Left lung (tissue), 10 donors: ENCODE measurements around the gene RTN4RL1. TPM values are rescaled to one million over a fixed set of nuclear protein-coding genes. Genes with fewer than 3 reads are reported as not detected.
A peak's percentile ranks its signal among the peaks of the same experiment; 100 is the strongest.
"Not testable (repeated sequence)": the region's sequence is repeated elsewhere in the genome, so short reads cannot be mapped to it uniquely, and the experiment has no call there.

Experiments used
- ATAC-seq: fragments of 200-7000 bp; cut with Tn5 transposase; one replicate; pipeline ENCODE4 v1.9.1; 2020; ENCODE audit warnings: moderate library complexity
- DNase-seq, 4 donors: peaks; one replicate each; pipeline ENCODE4 v3.0.0-alpha.2; 2013 to 2020
- H3K27ac ChIP-seq, 2 donors: fragments of 200-600 bp; sonication (generic) in 1 of 2; one replicate each; pipeline versions ENCODE4 v1.5.0 to v1.8.0; 2020 to 2021
- H3K27me3 ChIP-seq, 2 donors: fragments of 200-600 bp; sonication (generic) in 1 of 2; one replicate each; pipeline versions ENCODE4 v1.5.0 to v1.8.0; 2020 to 2021
- H3K36me3 ChIP-seq, 2 donors: fragments of 200-600 bp; sonication (generic) in 1 of 2; one replicate each; pipeline versions ENCODE4 v1.5.0 to v1.8.0; 2020 to 2021
- H3K4me1 ChIP-seq, 2 donors: fragments of 200-600 bp; one replicate each; pipeline ENCODE4 v1.8.0; 2021
- H3K4me3 ChIP-seq, 2 donors: fragments of 200-600 bp; sonication (generic) in 1 of 2; one replicate each; pipeline versions ENCODE4 v1.5.0 to v1.8.0; 2020 to 2021; ENCODE audit warnings: mild to moderate bottlenecking in 1 of 2
- H3K9me3 ChIP-seq, 2 donors: fragments of 200-600 bp; sonication (generic) in 1 of 2; one replicate each; pipeline versions ENCODE4 v1.5.0 to v1.8.0; 2020 to 2021
- CTCF ChIP-seq, 2 donors: fragments of 200-600 bp; sonication (generic) in 1 of 2; IDR thresholded peaks; one replicate each; pipeline versions ENCODE4 v1.5.0 to v1.8.0; 2021; ENCODE audit warnings: antibody characterized with exemption in 2 of 2
- intact Hi-C, 2 donors: fragments of 100-400 bp; cut with DNase I; formaldehyde crosslinking; loops; one replicate each; pipeline versions ENCODE4 v1.11.2 to v1.14.2; 2022
- microRNA-seq, 2 donors: library from miRNA; unstranded; fragments of <30 nt; microRNA quantifications; one replicate each; pipeline ENCODE4, GENCODE V29; 2019
- polyA plus RNA-seq, 6 donors: library from polyadenylated mRNA; unstranded; fragments of 120-200 nt; gene quantifications; one replicate each; pipeline ENCODE4 v1.2.1, GENCODE V29; 2013; ENCODE audit not compliant: insufficient read length in 6 of 6
- total RNA-seq, 2 donors: library from RNA; stranded (reverse); fragmentation: NEBNext Ultra II Directional; extraction: Animal tissue kit (Norgen Biotek cat#: 25700); gene quantifications; one replicate each; pipeline ENCODE4 v1.2.1, GENCODE V29; 2021
- donor health status: DM: no; HTN: yes; CAD: no.
- donor health status: DM: no; HTN: no; CAD: no.

Gene RTN4RL1
- total and polyA plus RNA-seq, 8 donors = 0.34 to 5.1 (median 0.51) TPM

GRCh38 chr17:1896243-1897104 is 128.7 kb downstream of the RTN4RL1 start:
- intact Hi-C loops = no loop called here
- no peak for TF ChIP-seq CTCF (IDR thresholded peaks at IDR 0.05)
- Histone ChIP-seq H3K4me3 (no peak overlapping the region), H3K27me3 (no peaks in the 10 kb centered on the region), H3K9me3 (no peaks in the 10 kb centered on the region), H3K27ac (no peak overlapping the region), H3K36me3 (peaks cover 0 to 76% of the 10 kb centered on the region in 2 donors), H3K4me1 (no peaks in the 10 kb centered on the region)
- no peak for DNase-seq
- no peak for ATAC-seq

- peaks cover 0 to 86% of the 10 kb centered on the region in 2 donors for H3K36me3 ChIP-seq
Measured at GRCh38 chr17:1895479-1895878, 129.7 kb downstream of the RTN4RL1 start.

GRCh38 chr17:1894753-1895339 is 130.3 kb downstream of the RTN4RL1 start:
- no peaks in the 10 kb centered on the region for H3K27me3 ChIP-seq
- no peak overlapping the region for H3K4me3 ChIP-seq
- H3K9me3 ChIP-seq = no peaks in the 10 kb centered on the region
- peaks cover 0 to 93% of the 10 kb centered on the region in 2 donors for H3K36me3 ChIP-seq
- DNase-seq (peak in 2 of 4 donors; percentile 26 to 49), ATAC-seq (peak; percentile 90)
- H3K27ac ChIP-seq = peak overlapping the region in 1 of 2 donors; percentile 26
- intact Hi-C loops = no loop called here
- no peaks in the 10 kb centered on the region for H3K4me1 ChIP-seq
- TF ChIP-seq CTCF (IDR thresholded peaks at IDR 0.05) = no peak

More at GRCh38 chr17:1895479-1895878, 129.7 kb downstream of the RTN4RL1 start:
- H3K9me3 ChIP-seq, intact Hi-C loops, H3K27ac ChIP-seq, H3K4me1 ChIP-seq, H3K27me3 ChIP-seq, DNase-seq, ATAC-seq, H3K4me3 ChIP-seq: not testable (repeated sequence)

DNA sequence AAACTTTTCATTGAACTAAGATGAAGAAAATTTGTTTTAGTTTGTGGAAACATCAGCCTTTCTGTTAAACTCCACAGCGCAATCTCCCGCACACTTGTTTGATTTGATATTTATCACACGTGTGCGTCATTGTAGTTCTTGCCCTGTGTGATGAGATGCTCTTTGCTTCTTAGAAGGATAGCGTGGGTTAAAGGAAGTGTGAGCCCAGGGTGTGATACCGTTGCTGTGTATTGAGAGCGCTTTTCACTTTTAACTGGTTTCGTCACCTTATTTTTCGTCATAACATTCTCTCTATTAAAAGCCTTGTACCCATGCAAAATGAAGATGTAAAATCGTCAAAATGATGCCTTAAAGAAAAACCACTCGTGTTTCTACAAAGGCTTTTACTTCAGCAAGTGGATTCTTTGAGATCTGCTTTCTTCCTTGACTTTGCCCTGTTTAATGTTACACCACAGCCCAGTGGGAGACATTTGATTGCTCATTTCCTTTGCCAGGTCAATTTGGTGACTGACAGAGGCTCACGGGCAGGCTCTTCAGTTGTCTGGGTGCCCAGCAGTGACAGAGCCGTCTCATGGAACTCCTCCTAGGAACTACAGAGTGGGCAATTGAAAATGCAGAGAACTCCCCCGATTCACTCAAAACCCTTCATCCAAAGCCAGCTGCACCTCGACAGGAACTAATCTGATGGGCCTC is 134.2 kb downstream of the RTN4RL1 start:
- Histone ChIP-seq H3K36me3 (peaks cover 2 to 97% of the 10 kb centered on the region in 2 donors), H3K27ac (no peak overlapping the region), H3K4me1 (no peaks in the 10 kb centered on the region), H3K4me3 (no peak overlapping the region), H3K9me3 (no peaks in the 10 kb centered on the region), H3K27me3 (no peaks in the 10 kb centered on the region)
- no peak for TF ChIP-seq CTCF (IDR thresholded peaks at IDR 0.05)
- ATAC-seq (no peak), DNase-seq (no peak)
- intact Hi-C loops = no loop called here

DNA sequence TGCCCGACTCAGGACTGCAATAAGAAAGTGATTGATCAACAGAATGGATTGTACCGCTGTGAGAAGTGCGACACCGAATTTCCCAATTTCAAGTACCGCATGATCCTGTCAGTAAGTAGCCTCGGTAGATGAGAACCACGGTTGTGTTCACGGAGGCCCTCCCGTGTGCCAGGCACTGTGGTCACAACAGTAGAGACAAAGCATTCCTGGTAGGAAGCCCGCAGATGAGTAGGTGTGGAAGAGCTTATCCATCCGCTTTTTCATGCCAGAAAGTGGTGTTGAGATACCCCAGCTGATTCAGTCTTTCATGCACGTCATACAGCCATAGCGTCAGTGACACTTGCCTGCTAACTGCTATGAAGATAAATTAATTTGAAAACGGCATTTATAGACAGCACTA is 136.4 kb downstream of the RTN4RL1 start:
- TF ChIP-seq CTCF (IDR thresholded peaks at IDR 0.05) = no peak
- no peak overlapping the region for H3K4me3 ChIP-seq
- intact Hi-C loops = no loop called here

More for the DNA sequence above, 136.4 kb downstream of the RTN4RL1 start:
- H3K4me1 ChIP-seq = no peaks in the 10 kb centered on the region
- H3K36me3 ChIP-seq = peaks cover 3 to 100% of the 10 kb centered on the region in 2 donors
- no peaks in the 10 kb centered on the region for H3K9me3 ChIP-seq
- no peak overlapping the region for H3K27ac ChIP-seq
- H3K27me3 ChIP-seq = no peaks in the 10 kb centered on the region
- DNase-seq (no peak), ATAC-seq (no peak)

Small RNA genes lying within 50 kb of the gene (microRNA-seq; reads per million reads assigned to microRNA genes)
- gene MIR132 = 937 to 1,075 reads per million in 2 donors
- gene MIR212 = 47.2 to 48.2 reads per million in 2 donors

Other genes starting within 250 kb of the RTN4RL1 start
- 10 to 100 TPM; 13.3 to 16.6 TPM for gene SMYD4, start 195.4 kb downstream of the RTN4RL1 start, total RNA-seq
- gene SMYD4, start 195.4 kb downstream of the RTN4RL1 start, polyA plus RNA-seq = 10 to 100 TPM; 17.1 to 24.7 (median 22.7) TPM
- gene RPA1, start 195.3 kb downstream of the RTN4RL1 start, total RNA-seq = 10 to 100 TPM; 73.4 to 80.2 TPM
- gene RPA1, start 195.3 kb downstream of the RTN4RL1 start, polyA plus RNA-seq = 100 to 1,000 TPM; 107 to 150 (median 130) TPM
- gene DPH1, start 4.8 kb upstream of the RTN4RL1 start, total RNA-seq = 10 to 100 TPM; 30.7 to 36.0 TPM
- 10 to 100 TPM; 34.3 to 53.3 (median 48.1) TPM for gene DPH1, start 4.8 kb upstream of the RTN4RL1 start, polyA plus RNA-seq
- 10 to 100 TPM; 26.1 to 28.7 TPM for gene OVCA2, start 16.7 kb upstream of the RTN4RL1 start, total RNA-seq
- 10 to 100 TPM in 3 of 6 donors, 1 to 10 TPM in 3; 8.1 to 13.6 (median 10.0) TPM for gene OVCA2, start 16.7 kb upstream of the RTN4RL1 start, polyA plus RNA-seq
- gene HIC1, start 29.8 kb upstream of the RTN4RL1 start, total RNA-seq = 10 to 100 TPM; 25.5 to 28.2 TPM
- gene HIC1, start 29.8 kb upstream of the RTN4RL1 start, polyA plus RNA-seq = 10 to 100 TPM; 17.4 to 37.5 (median 22.5) TPM